MM.1S (cell line): ENCODE results near the gene KCNG3.

Experiments used
- EZH2phosphoT487 ChIP-seq: fragments of 300-600 bp; sonication (generic); IDR thresholded peaks from 2 replicates; pipeline ENCODE4 v1.6.1; 2018; ENCODE audit warnings: antibody characterized with exemption, low read length
- TF ChIP-seq, protein P1 (sequence below): fragments of 300-600 bp; sonication (generic); IDR thresholded peaks from 2 replicates; pipeline ENCODE4 v1.5.1; 2016; ENCODE audit warnings: antibody characterized with exemption, low read length, mixed read lengths

DNA sequence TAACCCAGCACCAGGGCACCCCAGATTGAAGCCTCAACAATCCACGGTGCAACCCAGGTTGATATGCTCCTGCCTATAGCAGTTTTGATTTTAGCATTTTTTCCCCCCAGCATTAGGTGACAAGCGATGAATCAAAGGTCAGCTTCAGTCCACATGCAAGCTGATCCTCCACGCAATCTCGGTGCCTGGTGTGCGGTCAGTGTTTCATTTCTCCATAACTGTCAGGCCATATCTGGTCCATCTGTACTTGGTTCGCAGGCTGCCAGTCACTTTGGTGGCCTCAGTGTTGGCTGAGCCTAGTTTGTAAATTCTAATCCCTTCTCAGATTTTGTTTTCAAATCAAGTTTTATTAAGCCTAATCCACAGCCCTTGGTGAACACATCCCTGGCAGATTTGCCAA, 30.2 kb downstream of the KCNG3 start:
- TF ChIP-seq, protein P1, sequence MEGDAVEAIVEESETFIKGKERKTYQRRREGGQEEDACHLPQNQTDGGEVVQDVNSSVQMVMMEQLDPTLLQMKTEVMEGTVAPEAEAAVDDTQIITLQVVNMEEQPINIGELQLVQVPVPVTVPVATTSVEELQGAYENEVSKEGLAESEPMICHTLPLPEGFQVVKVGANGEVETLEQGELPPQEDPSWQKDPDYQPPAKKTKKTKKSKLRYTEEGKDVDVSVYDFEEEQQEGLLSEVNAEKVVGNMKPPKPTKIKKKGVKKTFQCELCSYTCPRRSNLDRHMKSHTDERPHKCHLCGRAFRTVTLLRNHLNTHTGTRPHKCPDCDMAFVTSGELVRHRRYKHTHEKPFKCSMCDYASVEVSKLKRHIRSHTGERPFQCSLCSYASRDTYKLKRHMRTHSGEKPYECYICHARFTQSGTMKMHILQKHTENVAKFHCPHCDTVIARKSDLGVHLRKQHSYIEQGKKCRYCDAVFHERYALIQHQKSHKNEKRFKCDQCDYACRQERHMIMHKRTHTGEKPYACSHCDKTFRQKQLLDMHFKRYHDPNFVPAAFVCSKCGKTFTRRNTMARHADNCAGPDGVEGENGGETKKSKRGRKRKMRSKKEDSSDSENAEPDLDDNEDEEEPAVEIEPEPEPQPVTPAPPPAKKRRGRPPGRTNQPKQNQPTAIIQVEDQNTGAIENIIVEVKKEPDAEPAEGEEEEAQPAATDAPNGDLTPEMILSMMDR, result no peak
- TF ChIP-seq EZH2phosphoT487, result no peak
